K562 (cell line): ENCODE results near the gene TTLL12. TPM values are rescaled to one million over a fixed set of nuclear protein-coding genes. Genes with fewer than 3 reads are reported as not detected.

Source experiments
- AFF4 ChIP-seq: sonication (generic); formaldehyde crosslinking; IDR thresholded peaks from 2 replicates; pipeline ENCODE4 v1.8.0; 2023; ENCODE audit warnings: mild to moderate bottlenecking, missing genetic modification reagents
- CREB1 ChIP-seq, 2 experiments: sonication (generic) in 1 of 2; formaldehyde crosslinking in 1 of 2; IDR thresholded peaks; 2 replicates each; pipeline versions ENCODE4 v1.6.1 to v1.8.0; 2012 to 2022; ENCODE audit warnings: inconsistent platforms in 1 of 2, mild to moderate bottlenecking in 1 of 2, missing genetic modification reagents in 1 of 2, moderate library complexity in 1 of 2
- CTBP1 ChIP-seq: fragments of 450-650 bp; IDR thresholded peaks from 2 replicates; pipeline ENCODE4 v1.6.1; 2016; ENCODE audit warnings: borderline replicate concordance
- FIP1L1 ChIP-seq: fragments of 200-400 bp; formaldehyde crosslinking; IDR thresholded peaks from 2 replicates; pipeline ENCODE4 v1.6.1; 2018; ENCODE audit warnings: mild to moderate bottlenecking, low read depth, low read length; ENCODE audit not compliant: poor library complexity, severe bottlenecking
- HCFC1 ChIP-seq: IDR thresholded peaks from 2 replicates; pipeline ENCODE4 v1.6.1; 2012; ENCODE audit warnings: low read depth, low read length, improper control_type of control experiment
- HDAC1 ChIP-seq, 2 experiments: fragments of 450-650 bp; IDR thresholded peaks; 2 replicates each; pipeline ENCODE4 v1.6.1; 2016 to 2017; ENCODE audit warnings: inconsistent platforms in 1 of 2, mild to moderate bottlenecking in 1 of 2, moderate library complexity in 1 of 2
- MYNN ChIP-seq, 2 experiments: sonication (generic); formaldehyde crosslinking in 1 of 2; IDR thresholded peaks; 2 replicates each; pipeline versions ENCODE4 v1.5.0 to v1.6.1; 2016 to 2020; ENCODE audit warnings: antibody characterized with exemption in 1 of 2, missing genetic modification reagents in 1 of 2
- NR2C2 ChIP-seq, 2 experiments: fragments of 200-800 bp in 1 of 2; sonication (Bioruptor generic) in 1 of 2; sonication (generic) in 1 of 2; formaldehyde crosslinking in 1 of 2; IDR thresholded peaks; 2 replicates each; pipeline versions ENCODE4 v1.6.1 to v1.8.0; 2016 to 2022; ENCODE audit warnings: mild to moderate bottlenecking in 1 of 2, missing compliant biosample characterization in 1 of 2, missing genetic modification characterization in 1 of 2, missing genetic modification reagents in 1 of 2
- PCBP1 ChIP-seq: fragments of 200-400 bp; formaldehyde crosslinking; IDR thresholded peaks from 2 replicates; pipeline ENCODE4 v1.6.1; 2018; ENCODE audit warnings: mild to moderate bottlenecking, low read depth, low read length; ENCODE audit not compliant: poor library complexity, severe bottlenecking
- RFX1 ChIP-seq: fragments of 450-650 bp; IDR thresholded peaks from 2 replicates; pipeline ENCODE4 v1.6.1; 2016; ENCODE audit warnings: mild to moderate bottlenecking, moderate library complexity
- SAP30 ChIP-seq: fragments of 200-600 bp; sonication (generic); IDR thresholded peaks from 2 replicates; pipeline ENCODE4 v1.6.1; 2012; ENCODE audit warnings: borderline replicate concordance, low read depth, mild to moderate bottlenecking, moderate library complexity, low read length, control low read depth, inconsistent platforms; ENCODE audit not compliant: insufficient read depth, poor library complexity, severe bottlenecking
- TBP ChIP-seq: optimal IDR thresholded peaks from 2 replicates; pipeline ENCODE3; 2011; ENCODE audit warnings: low read depth, low read length, improper control_type of control experiment
- TCFL5 ChIP-seq: fragments of 250-450 bp; sonication (Bioruptor Pico); conservative IDR thresholded peaks from 2 replicates; pipeline ENCODE4 v1.6.1; 2021; ENCODE audit warnings: mild to moderate bottlenecking, moderate library complexity, matching md5 sums
- TEAD1 ChIP-seq, 2 experiments: fragments of 450-650 bp in 1 of 2; sonication (generic) in 1 of 2; formaldehyde crosslinking; IDR thresholded peaks; 2 replicates each; pipeline versions ENCODE4 v1.4.0 to v1.8.0; 2020 to 2022; ENCODE audit warnings: mild to moderate bottlenecking in 2 of 2, missing genetic modification reagents in 1 of 2
- ZEB2 ChIP-seq: fragments of 450-650 bp; IDR thresholded peaks from 2 replicates; pipeline ENCODE4 v1.6.1; 2016
- ZFX ChIP-seq: sonication (generic); formaldehyde crosslinking; IDR thresholded peaks from 2 replicates; pipeline ENCODE4 v1.8.0; 2022; ENCODE audit warnings: mild to moderate bottlenecking, missing genetic modification reagents, moderate library complexity
- polyA plus RNA-seq, 8 experiments: library from polyadenylated mRNA; depleted of rRNA in 4 of 8; stranded (reverse) in 5 of 8; unstranded in 3 of 8; fragments of >200 nt; fragmentation: Nextera tagmentation in 2 of 8; fragmentation: Illumina TruSeq in 1 of 8; extraction: Ambion mirVana in 2 of 8; extraction: Trizol in 1 of 8; gene quantifications; 2 replicates each; pipeline versions ENCODE4 v1.2.1 to v1.2.3, GENCODE V29; 2011 to 2014; ENCODE audit warnings: inconsistent platforms in 1 of 8, missing spikeins in 1 of 8
- total RNA-seq, 7 experiments: library from RNA; depleted of rRNA in 6 of 7; stranded (reverse); fragments of >200 nt in 6 of 7; fragmentation: Illumina TruSeq in 2 of 7; extraction: Trizol in 2 of 7; gene quantifications; 2 replicates each; pipeline versions ENCODE4 v1.2.1 to v1.2.3, GENCODE V29; 2011 to 2021; ENCODE audit warnings: low replicate concordance in 1 of 7
- TF ChIP-seq, protein P1 (sequence below): fragments of 450-650 bp; IDR thresholded peaks from 2 replicates; pipeline ENCODE4 v1.6.1; 2016; ENCODE audit warnings: borderline replicate concordance
- TF ChIP-seq, protein P2 (sequence below): sonication (generic); formaldehyde crosslinking; IDR thresholded peaks from 2 replicates; pipeline ENCODE4 v1.8.0; 2022; ENCODE audit warnings: missing genetic modification reagents, mild to moderate bottlenecking, moderate library complexity, borderline replicate concordance
- TF ChIP-seq, protein P3 (sequence below): sonication (generic); formaldehyde crosslinking; IDR thresholded peaks from 2 replicates; pipeline ENCODE4 v1.9.0; 2022; ENCODE audit warnings: mild to moderate bottlenecking, missing genetic modification reagents

The TTLL12 gene
- total and polyA plus RNA-seq, 9 of the 15 experiments (the other 6 are each of a cell fraction or from before 2014, with no cell fraction given) = 1.3 to 128 (median 43.0) TPM

- TF ChIP-seq, protein P1, sequence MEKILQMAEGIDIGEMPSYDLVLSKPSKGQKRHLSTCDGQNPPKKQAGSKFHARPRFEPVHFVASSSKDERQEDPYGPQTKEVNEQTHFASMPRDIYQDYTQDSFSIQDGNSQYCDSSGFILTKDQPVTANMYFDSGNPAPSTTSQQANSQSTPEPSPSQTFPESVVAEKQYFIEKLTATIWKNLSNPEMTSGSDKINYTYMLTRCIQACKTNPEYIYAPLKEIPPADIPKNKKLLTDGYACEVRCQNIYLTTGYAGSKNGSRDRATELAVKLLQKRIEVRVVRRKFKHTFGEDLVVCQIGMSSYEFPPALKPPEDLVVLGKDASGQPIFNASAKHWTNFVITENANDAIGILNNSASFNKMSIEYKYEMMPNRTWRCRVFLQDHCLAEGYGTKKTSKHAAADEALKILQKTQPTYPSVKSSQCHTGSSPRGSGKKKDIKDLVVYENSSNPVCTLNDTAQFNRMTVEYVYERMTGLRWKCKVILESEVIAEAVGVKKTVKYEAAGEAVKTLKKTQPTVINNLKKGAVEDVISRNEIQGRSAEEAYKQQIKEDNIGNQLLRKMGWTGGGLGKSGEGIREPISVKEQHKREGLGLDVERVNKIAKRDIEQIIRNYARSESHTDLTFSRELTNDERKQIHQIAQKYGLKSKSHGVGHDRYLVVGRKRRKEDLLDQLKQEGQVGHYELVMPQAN = 0 out of 2 replicates have a peak, but pooled peaks have one; percentile 49
- peak in 1 of 2 experiments; percentile 92; a peak in 1 of 4 replicates for TF ChIP-seq HDAC1 (IDR thresholded peaks at IDR 0.05)
- TF ChIP-seq, protein P2, sequence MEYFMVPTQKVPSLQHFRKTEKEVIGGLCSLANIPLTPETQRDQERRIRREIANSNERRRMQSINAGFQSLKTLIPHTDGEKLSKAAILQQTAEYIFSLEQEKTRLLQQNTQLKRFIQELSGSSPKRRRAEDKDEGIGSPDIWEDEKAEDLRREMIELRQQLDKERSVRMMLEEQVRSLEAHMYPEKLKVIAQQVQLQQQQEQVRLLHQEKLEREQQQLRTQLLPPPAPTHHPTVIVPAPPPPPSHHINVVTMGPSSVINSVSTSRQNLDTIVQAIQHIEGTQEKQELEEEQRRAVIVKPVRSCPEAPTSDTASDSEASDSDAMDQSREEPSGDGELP = peak; percentile 23; the same call in 1 of the 2 replicates
- peak; percentile 79 for TF ChIP-seq HCFC1
- TF ChIP-seq, protein P3, sequence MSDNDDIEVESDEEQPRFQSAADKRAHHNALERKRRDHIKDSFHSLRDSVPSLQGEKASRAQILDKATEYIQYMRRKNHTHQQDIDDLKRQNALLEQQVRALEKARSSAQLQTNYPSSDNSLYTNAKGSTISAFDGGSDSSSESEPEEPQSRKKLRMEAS (CRISPR knock-in tag) = peak; percentile 88
- peak; percentile 40 for TF ChIP-seq PCBP1
- no peak for TF ChIP-seq MYNN (IDR thresholded peaks at IDR 0.05)
- no peak for TF ChIP-seq MYNN (CRISPR knock-in tag; IDR thresholded peaks at IDR 0.05)
- peak; percentile 45 for TF ChIP-seq TBP
- no peak for TF ChIP-seq AFF4 (CRISPR knock-in tag)
- TF ChIP-seq TCFL5 (CRISPR knock-in tag) = no peak
- TF ChIP-seq SAP30 = peak; percentile 85
- TF ChIP-seq CREB1 (IDR thresholded peaks at IDR 0.05) = peak; percentile 58
- peak; percentile 78 for TF ChIP-seq CREB1 (CRISPR knock-in tag; IDR thresholded peaks at IDR 0.05)
- TF ChIP-seq ZEB2 = peak; percentile 91
- peak; percentile 38 for TF ChIP-seq FIP1L1
- TF ChIP-seq RFX1 = peak; percentile 86
- TF ChIP-seq NR2C2 (CRISPR knock-in tag; IDR thresholded peaks at IDR 0.05) = no peak; the same call in 1 of the 2 replicates
- peak; percentile 94 for TF ChIP-seq NR2C2 (tag; IDR thresholded peaks at IDR 0.05)
- peak; percentile 65 for TF ChIP-seq ZFX (CRISPR knock-in tag)
- peak in 1 of 2 experiments; percentile 65; a peak in 1 of 4 replicates for TF ChIP-seq TEAD1 (CRISPR knock-in tag; IDR thresholded peaks at IDR 0.05)
- peak; percentile 49; the same call in 1 of the 2 replicates for TF ChIP-seq CTBP1
These were observed 43.9 kb downstream of the TTLL12 start, which contains the start of gene MCAT (continued) for GRCh38 chr22:43142880-43143562.
